ENCODE results near the gene LRP11.
"Not testable (repeated sequence)": the region's sequence is repeated elsewhere in the genome, so short reads cannot be mapped to it uniquely, and the experiment has no call there.

Gene LRP11

DNA sequence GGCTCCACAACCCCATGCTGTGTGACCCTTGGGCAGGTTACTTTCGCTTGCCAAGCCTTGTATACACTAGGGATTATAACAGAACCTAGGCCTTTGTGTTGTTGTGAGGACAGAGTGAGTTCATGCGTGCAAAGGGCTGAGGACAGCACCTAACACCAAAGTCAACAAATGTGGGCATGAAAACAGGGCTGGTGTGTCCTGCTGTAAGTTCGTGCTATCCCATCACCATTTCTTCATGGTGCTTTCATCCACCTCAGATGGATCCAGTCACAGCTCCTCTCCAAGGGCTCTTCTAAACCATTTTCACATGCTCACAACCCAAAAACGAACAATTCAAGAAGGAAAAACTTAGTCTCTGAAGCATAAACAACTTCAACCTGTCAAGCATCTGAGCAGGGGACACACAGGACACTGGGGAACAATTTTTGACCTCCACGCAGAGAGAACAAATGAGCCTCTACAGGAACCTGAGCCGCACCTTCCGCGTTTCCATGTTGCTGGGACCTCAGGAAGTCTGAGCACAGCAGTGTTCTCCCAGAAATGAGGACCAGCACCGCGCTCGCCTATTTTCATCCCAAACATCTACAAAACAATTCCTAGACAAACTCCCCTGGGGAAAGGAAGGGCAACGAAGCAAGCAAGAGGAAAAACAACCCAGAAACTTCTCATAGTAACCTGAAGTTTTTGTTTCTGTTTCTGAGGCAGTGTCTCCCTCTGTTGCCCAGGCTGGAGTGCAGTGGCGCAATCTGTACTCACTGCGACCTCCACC lies 3.1 kb downstream of the LRP11 start:
- Histone ChIP-seq H3K4me3 (ENCODE audit: low read depth in 1 of 5, low read length in 5 of 5) (no peak overlapping the region), H3K9me3 (ENCODE audit: control insufficient read depth in 5 of 5, low read length in 5 of 5) (no peaks in the 10 kb centered on the region), H3K4me1 (ENCODE audit: control insufficient read depth in 5 of 5, insufficient read depth in 5 of 5, low read length in 5 of 5) (peaks cover 0 to 38% (median 23%) of the 10 kb centered on the region in 5 donors), H3K27ac (ENCODE audit: low read depth, low read length) (no peak overlapping the region), H3K9ac (ENCODE audit: low read length in 5 of 5) (no peak overlapping the region), H3K27me3 (ENCODE audit: control insufficient read depth in 5 of 5, insufficient read depth in 4 of 5, low read length in 5 of 5) (no peaks in the 10 kb centered on the region), H3K36me3 (ENCODE audit: control insufficient read depth in 5 of 5, insufficient read depth in 5 of 5, low read length in 5 of 5) (no peaks in the 10 kb centered on the region)

GRCh38 chr6:149860513-149860833 lies 3.7 kb downstream of the LRP11 start:
- Histone ChIP-seq H3K36me3 (ENCODE audit: control insufficient read depth in 5 of 5, insufficient read depth in 5 of 5, low read length in 5 of 5) (no peaks in the 10 kb centered on the region), H3K27ac (ENCODE audit: low read depth, low read length) (no peak overlapping the region), H3K4me3 (ENCODE audit: low read depth in 1 of 5, low read length in 5 of 5) (no peak overlapping the region), H3K9me3 (ENCODE audit: control insufficient read depth in 5 of 5, low read length in 5 of 5) (no peaks in the 10 kb centered on the region), H3K27me3 (ENCODE audit: control insufficient read depth in 5 of 5, insufficient read depth in 4 of 5, low read length in 5 of 5) (no peaks in the 10 kb centered on the region), H3K9ac (ENCODE audit: low read length in 5 of 5) (no peak overlapping the region), H3K4me1 (ENCODE audit: control insufficient read depth in 5 of 5, insufficient read depth in 5 of 5, low read length in 5 of 5) (peaks cover 0 to 38% (median 23%) of the 10 kb centered on the region in 5 donors)

- no peak overlapping the region for H3K27ac ChIP-seq (ENCODE audit: low read depth, low read length)
Observed at GRCh38 chr6:149859938-149860337, 4.2 kb downstream of the LRP11 start.

DNA sequence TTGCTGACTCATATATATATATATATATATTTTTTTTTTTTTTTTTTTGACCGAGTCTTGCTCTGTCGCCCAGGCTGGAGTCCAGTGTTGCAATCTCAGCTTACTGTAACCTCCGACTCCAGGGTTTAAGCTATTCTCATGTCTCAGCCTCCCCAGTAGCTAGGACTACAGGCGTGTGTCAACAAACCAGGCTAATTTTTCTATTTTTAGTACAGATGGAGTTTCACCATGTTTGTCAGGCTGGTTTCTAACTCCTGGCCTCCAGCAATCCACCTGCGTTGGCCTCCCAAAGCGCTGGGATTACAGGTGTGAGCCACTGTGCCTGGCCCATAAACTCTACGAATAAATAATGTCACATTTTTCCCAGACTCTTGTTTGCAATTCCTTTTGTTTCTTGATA lies 4.8 kb downstream of the LRP11 start:
- Histone ChIP-seq H3K27ac (ENCODE audit: low read depth, low read length) (no peak overlapping the region), H3K4me3 (ENCODE audit: low read depth in 1 of 5, low read length in 5 of 5) (no peak overlapping the region), H3K36me3 (ENCODE audit: control insufficient read depth in 5 of 5, insufficient read depth in 5 of 5, low read length in 5 of 5) (no peaks in the 10 kb centered on the region), H3K4me1 (ENCODE audit: control insufficient read depth in 5 of 5, insufficient read depth in 5 of 5, low read length in 5 of 5) (peaks cover 0 to 28% (median 20%) of the 10 kb centered on the region in 5 donors), H3K27me3 (ENCODE audit: control insufficient read depth in 5 of 5, insufficient read depth in 4 of 5, low read length in 5 of 5) (no peaks in the 10 kb centered on the region), H3K9me3 (ENCODE audit: control insufficient read depth in 5 of 5, low read length in 5 of 5) (no peaks in the 10 kb centered on the region), H3K9ac (ENCODE audit: low read length in 5 of 5) (no peak overlapping the region)

More at GRCh38 chr6:149859938-149860337, 4.2 kb downstream of the LRP11 start:
- Histone ChIP-seq H3K9me3 (ENCODE audit: control insufficient read depth in 5 of 5, low read length in 5 of 5) (no peaks in the 10 kb centered on the region), H3K4me3 (ENCODE audit: low read depth in 1 of 5, low read length in 5 of 5) (no peak overlapping the region), H3K9ac (ENCODE audit: low read length in 5 of 5) (no peak overlapping the region), H3K36me3 (ENCODE audit: control insufficient read depth in 5 of 5, insufficient read depth in 5 of 5, low read length in 5 of 5) (no peaks in the 10 kb centered on the region), H3K4me1 (ENCODE audit: control insufficient read depth in 5 of 5, insufficient read depth in 5 of 5, low read length in 5 of 5) (peaks cover 0 to 34% (median 23%) of the 10 kb centered on the region in 5 donors), H3K27me3 (ENCODE audit: control insufficient read depth in 5 of 5, insufficient read depth in 4 of 5, low read length in 5 of 5) (no peaks in the 10 kb centered on the region)

DNA sequence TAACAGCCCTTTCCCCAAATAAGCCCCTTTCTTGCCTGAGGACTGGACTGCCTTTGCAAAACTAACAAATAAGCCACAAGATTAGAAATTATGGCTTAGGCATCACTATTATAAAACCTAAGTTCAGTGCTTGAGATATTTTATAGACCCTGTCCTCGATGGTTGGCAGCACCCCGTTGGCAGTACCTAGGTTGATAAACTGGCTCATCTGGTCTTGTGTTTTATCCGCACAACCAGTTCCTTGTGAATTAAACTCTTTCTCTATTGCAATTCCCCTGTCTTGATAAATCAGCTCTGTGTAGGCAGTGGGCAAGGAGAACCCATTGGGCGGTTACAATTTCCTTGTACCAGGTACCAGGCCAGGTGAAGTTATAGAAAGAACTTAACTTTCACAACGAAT lies 6.6 kb downstream of the LRP11 start:
- no peak overlapping the region for H3K4me3 ChIP-seq (ENCODE audit: low read depth in 1 of 5, low read length in 5 of 5)
- no peaks in the 10 kb centered on the region for H3K27me3 ChIP-seq (ENCODE audit: control insufficient read depth in 5 of 5, insufficient read depth in 4 of 5, low read length in 5 of 5)
- no peak overlapping the region for H3K9ac ChIP-seq (ENCODE audit: low read length in 5 of 5)
- no peaks in the 10 kb centered on the region for H3K9me3 ChIP-seq (ENCODE audit: control insufficient read depth in 5 of 5, low read length in 5 of 5)
- no peak overlapping the region for H3K27ac ChIP-seq (ENCODE audit: low read depth, low read length)
- peaks cover 0 to 21% (median 14%) of the 10 kb centered on the region in 5 donors for H3K4me1 ChIP-seq (ENCODE audit: control insufficient read depth in 5 of 5, insufficient read depth in 5 of 5, low read length in 5 of 5)
- peaks cover 0 to 4% (median 0%) of the 10 kb centered on the region in 5 donors for H3K36me3 ChIP-seq (ENCODE audit: control insufficient read depth in 5 of 5, insufficient read depth in 5 of 5, low read length in 5 of 5)

- no peak overlapping the region for H3K9ac ChIP-seq (ENCODE audit: low read length in 5 of 5)
- H3K4me3 ChIP-seq (ENCODE audit: low read depth in 1 of 5, low read length in 5 of 5) = no peak overlapping the region
- no peaks in the 10 kb centered on the region for H3K27me3 ChIP-seq (ENCODE audit: control insufficient read depth in 5 of 5, insufficient read depth in 4 of 5, low read length in 5 of 5)
- H3K9me3 ChIP-seq (ENCODE audit: control insufficient read depth in 5 of 5, low read length in 5 of 5) = no peaks in the 10 kb centered on the region
- H3K27ac ChIP-seq (ENCODE audit: low read depth, low read length) = no peak overlapping the region
- peaks cover 0 to 10% (median 5%) of the 10 kb centered on the region in 5 donors for H3K4me1 ChIP-seq (ENCODE audit: control insufficient read depth in 5 of 5, insufficient read depth in 5 of 5, low read length in 5 of 5)
- peaks cover 0 to 8% (median 2%) of the 10 kb centered on the region in 5 donors for H3K36me3 ChIP-seq (ENCODE audit: control insufficient read depth in 5 of 5, insufficient read depth in 5 of 5, low read length in 5 of 5)
Observed at GRCh38 chr6:149856256-149856994, 7.7 kb downstream of the LRP11 start.

GRCh38 chr6:149855741-149856140 lies 8.4 kb downstream of the LRP11 start:
- H3K9me3 ChIP-seq (ENCODE audit: control insufficient read depth in 5 of 5, low read length in 5 of 5) = no peaks in the 10 kb centered on the region
- peaks cover 0 to 3% (median 0%) of the 10 kb centered on the region in 5 donors for H3K4me1 ChIP-seq (ENCODE audit: control insufficient read depth in 5 of 5, insufficient read depth in 5 of 5, low read length in 5 of 5)
- peaks cover 3 to 8% (median 8%) of the 10 kb centered on the region in 5 donors for H3K36me3 ChIP-seq (ENCODE audit: control insufficient read depth in 5 of 5, insufficient read depth in 5 of 5, low read length in 5 of 5)
- no peak overlapping the region for H3K9ac ChIP-seq (ENCODE audit: low read length in 5 of 5)
- no peak overlapping the region for H3K27ac ChIP-seq (ENCODE audit: low read depth, low read length)
- no peaks in the 10 kb centered on the region for H3K27me3 ChIP-seq (ENCODE audit: control insufficient read depth in 5 of 5, insufficient read depth in 4 of 5, low read length in 5 of 5)
- H3K4me3 ChIP-seq (ENCODE audit: low read depth in 1 of 5, low read length in 5 of 5) = no peak overlapping the region

DNA sequence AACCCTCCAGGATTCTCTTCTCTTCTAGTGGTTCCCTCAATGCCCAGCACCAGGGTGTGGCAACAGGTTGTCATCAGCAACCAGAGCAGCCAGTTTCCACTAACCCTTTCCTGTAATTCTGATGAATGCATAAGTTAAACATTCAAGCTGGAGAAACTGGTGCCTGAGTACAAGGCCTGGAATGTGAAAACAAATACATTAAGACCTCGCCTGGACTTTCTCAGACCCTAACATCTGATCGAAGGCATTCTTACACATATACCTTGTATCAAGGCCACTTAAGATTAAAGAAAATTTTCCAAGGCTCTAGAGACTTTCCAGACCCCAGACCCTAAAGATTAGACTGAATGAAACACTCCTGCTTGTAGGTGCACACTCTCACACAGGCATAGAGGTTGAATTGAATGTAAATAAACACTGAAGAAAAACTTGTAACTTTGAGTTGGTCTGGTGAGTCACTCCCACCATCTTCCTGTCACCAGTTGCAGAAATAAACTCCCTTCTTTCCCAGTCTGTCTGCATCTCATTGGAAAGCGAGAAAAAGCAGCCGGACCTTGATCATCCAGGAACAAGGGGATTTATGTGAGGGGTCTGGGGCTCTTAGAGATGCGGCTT lies 9.0 kb downstream of the LRP11 start:
- Histone ChIP-seq H3K9me3 (ENCODE audit: control insufficient read depth in 5 of 5, low read length in 5 of 5) (no peaks in the 10 kb centered on the region), H3K9ac (ENCODE audit: low read length in 5 of 5) (no peak overlapping the region), H3K27me3 (ENCODE audit: control insufficient read depth in 5 of 5, insufficient read depth in 4 of 5, low read length in 5 of 5) (no peaks in the 10 kb centered on the region), H3K4me3 (ENCODE audit: low read depth in 1 of 5, low read length in 5 of 5) (no peak overlapping the region), H3K4me1 (ENCODE audit: control insufficient read depth in 5 of 5, insufficient read depth in 5 of 5, low read length in 5 of 5) (no peaks in the 10 kb centered on the region), H3K36me3 (ENCODE audit: control insufficient read depth in 5 of 5, insufficient read depth in 5 of 5, low read length in 5 of 5) (peaks cover 3 to 9% (median 8%) of the 10 kb centered on the region in 5 donors), H3K27ac (ENCODE audit: low read depth, low read length) (no peak overlapping the region)

DNA sequence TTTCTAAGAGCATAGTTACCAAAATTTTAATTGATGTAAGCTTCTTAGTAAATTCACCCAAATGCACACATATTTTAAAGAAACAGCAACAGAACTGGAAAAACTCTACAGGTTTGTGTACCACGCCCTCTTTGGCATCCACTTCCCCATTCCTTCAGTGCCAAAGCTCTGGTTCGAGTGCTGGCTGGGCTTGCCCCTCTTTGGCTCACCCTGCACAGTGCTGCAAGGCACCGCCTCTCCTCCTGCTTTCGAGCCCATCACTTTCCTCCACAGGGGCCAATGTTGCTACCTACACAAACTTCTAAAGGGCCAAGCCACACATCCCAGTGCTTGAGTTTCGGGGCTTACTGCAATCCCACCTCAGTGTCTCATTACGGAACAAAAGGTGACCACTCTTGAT lies 9.6 kb downstream of the LRP11 start:
- Histone ChIP-seq H3K4me1 (ENCODE audit: control insufficient read depth in 5 of 5, insufficient read depth in 5 of 5, low read length in 5 of 5) (no peaks in the 10 kb centered on the region), H3K9ac (ENCODE audit: low read length in 5 of 5) (no peak overlapping the region), H3K4me3 (ENCODE audit: low read depth in 1 of 5, low read length in 5 of 5) (no peak overlapping the region), H3K27me3 (ENCODE audit: control insufficient read depth in 5 of 5, insufficient read depth in 4 of 5, low read length in 5 of 5) (no peaks in the 10 kb centered on the region), H3K27ac (ENCODE audit: low read depth, low read length) (no peak overlapping the region), H3K9me3 (ENCODE audit: control insufficient read depth in 5 of 5, low read length in 5 of 5) (no peaks in the 10 kb centered on the region), H3K36me3 (ENCODE audit: control insufficient read depth in 5 of 5, insufficient read depth in 5 of 5, low read length in 5 of 5) (peaks cover 3 to 15% (median 8%) of the 10 kb centered on the region in 5 donors)

GRCh38 chr6:149854017-149854416 lies 10.1 kb downstream of the LRP11 start:
- not testable (repeated sequence) for H3K27me3 ChIP-seq (ENCODE audit: control insufficient read depth in 5 of 5, insufficient read depth in 4 of 5, low read length in 5 of 5); H3K27ac ChIP-seq (ENCODE audit: low read depth, low read length); H3K4me1 ChIP-seq (ENCODE audit: control insufficient read depth in 5 of 5, insufficient read depth in 5 of 5, low read length in 5 of 5); H3K9ac ChIP-seq (ENCODE audit: low read length in 5 of 5); H3K4me3 ChIP-seq (ENCODE audit: low read depth in 1 of 5, low read length in 5 of 5); H3K9me3 ChIP-seq (ENCODE audit: control insufficient read depth in 5 of 5, low read length in 5 of 5)
- H3K36me3 ChIP-seq (ENCODE audit: control insufficient read depth in 5 of 5, insufficient read depth in 5 of 5, low read length in 5 of 5) = peaks cover 3 to 16% (median 8%) of the 10 kb centered on the region in 5 donors
